Mammary epithelial cell (primary cell): ENCODE measurements around the gene IFT27.

ENCODE experiments used
- CTCF ChIP-seq, 2 donors: IDR thresholded peaks in 1 of 2; conservative IDR thresholded peaks in 1 of 2; 2 replicates each; pipeline ENCODE4 v1.5.1; 2011 to 2012; ENCODE audit warnings: inconsistent platforms in 2 of 2, low read length in 2 of 2, mild to moderate bottlenecking in 2 of 2, control low read depth in 1 of 2, low read depth in 1 of 2; ENCODE audit not compliant: insufficient read depth in 1 of 2; ENCODE audit errors: extremely low read depth in 1 of 2
- EZH2 ChIP-seq: IDR thresholded peaks from 2 replicates; pipeline ENCODE4 v1.6.1; 2012; ENCODE audit warnings: low read length, inconsistent platforms, borderline replicate concordance

- TF ChIP-seq CTCF (conservative IDR thresholded peaks at IDR 0.05 in 1 of 2, IDR thresholded peaks at IDR 0.05 in 1 of 2; ENCODE audit: extremely low read depth in 1 of 2, insufficient read depth in 1 of 2, low read depth in 1 of 2, low read length in 2 of 2) (no peak), EZH2 (no peak)
Measured at GRCh38 chr22:36764060-36764459, 11.9 kb downstream of the IFT27 start.
